Left renal cortex interstitium (tissue), 4 donors: Measurements from ENCODE around the gene FAM161B. TPM values are rescaled to one million over a fixed set of nuclear protein-coding genes. Genes with fewer than 3 reads are reported as not detected.
"Not testable (repeated sequence)": the region's sequence is repeated elsewhere in the genome, so short reads cannot be mapped to it uniquely, and the experiment has no call there.

Source experiments
- DNase-seq, 4 donors: peaks; one replicate each; pipeline ENCODE4 v3.0.0-alpha.2; 2013; ENCODE audit warnings: low read depth in 4 of 4, low spot score in 2 of 4, missing footprints in 1 of 4
- polyA plus RNA-seq, 4 donors: library from polyadenylated mRNA; unstranded; fragments of 120-200 nt; gene quantifications; one replicate each; pipeline ENCODE4 v1.2.1, GENCODE V29; 2013; ENCODE audit not compliant: insufficient read length in 4 of 4

The FAM161B gene, protein sequence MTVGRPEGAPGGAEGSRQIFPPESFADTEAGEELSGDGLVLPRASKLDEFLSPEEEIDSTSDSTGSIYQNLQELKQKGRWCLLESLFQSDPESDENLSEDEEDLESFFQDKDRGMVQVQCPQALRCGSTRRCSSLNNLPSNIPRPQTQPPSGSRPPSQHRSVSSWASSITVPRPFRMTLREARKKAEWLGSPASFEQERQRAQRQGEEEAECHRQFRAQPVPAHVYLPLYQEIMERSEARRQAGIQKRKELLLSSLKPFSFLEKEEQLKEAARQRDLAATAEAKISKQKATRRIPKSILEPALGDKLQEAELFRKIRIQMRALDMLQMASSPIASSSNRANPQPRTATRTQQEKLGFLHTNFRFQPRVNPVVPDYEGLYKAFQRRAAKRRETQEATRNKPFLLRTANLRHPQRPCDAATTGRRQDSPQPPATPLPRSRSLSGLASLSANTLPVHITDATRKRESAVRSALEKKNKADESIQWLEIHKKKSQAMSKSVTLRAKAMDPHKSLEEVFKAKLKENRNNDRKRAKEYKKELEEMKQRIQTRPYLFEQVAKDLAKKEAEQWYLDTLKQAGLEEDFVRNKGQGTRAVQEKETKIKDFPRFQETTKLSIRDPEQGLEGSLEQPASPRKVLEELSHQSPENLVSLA
- polyA plus RNA-seq = 10 to 100 TPM; 12.1 to 16.2 (median 14.3) TPM

DNA sequence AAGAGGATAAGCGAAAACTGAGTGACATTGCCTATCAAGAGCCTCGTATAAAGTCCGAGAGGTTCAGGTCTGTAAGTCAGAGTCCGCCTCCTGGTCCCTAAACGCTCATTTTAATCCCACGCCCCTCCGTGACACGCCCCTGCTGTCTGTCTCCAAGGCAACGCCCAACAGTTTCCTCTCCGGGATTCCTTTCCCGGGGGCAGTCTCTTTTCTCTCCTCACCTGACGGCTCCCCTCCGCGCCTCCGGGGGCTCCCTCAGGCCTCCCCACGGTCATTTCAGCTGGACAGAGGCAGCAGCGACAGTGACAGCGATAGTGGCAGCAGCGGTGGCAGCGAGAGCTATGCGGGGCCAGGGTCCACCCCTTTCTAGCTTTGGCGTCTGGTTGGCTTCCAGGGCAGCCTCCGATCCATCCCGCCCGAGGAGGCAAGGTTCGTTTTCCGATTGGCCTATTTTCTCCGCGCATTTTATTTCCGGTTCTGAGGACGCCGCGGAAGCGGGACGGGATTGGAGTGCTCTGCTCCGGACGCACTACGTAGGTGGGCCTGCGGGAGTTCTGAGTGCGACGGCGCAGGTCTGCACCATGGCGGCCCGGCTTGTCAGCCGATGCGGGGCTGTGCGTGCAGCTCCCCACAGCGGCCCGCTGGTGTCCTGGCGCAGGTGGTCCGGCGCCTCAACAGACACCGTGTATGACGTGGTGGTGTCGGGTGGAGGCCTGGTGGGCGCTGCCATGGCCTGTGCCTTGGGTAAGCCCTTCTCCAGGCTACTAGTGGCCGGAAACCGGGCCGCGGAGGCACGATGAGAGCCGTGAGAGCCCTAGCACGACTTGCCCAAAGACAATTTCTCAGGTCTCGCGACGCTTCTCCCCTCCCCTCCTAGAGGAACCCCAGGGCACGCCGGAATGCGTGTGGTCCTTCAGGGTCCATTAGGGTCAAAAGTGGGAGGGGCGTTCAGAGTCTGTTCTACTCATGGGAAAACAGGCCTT lies at the start of gene FAM161B, which contains the start of gene COQ6:
Gene FAM161B, minus strand, starts transcription at position 343 of the 983 bp plus-strand sequence. Its CDS starts 68 bp downstream, at position 275.
Gene COQ6, plus strand, starts transcription at position 551 of the 983 bp plus-strand sequence. Its CDS starts 31 bp downstream, at position 582.
- DNase-seq = peak; percentile 87 to 97 (median 94)

DNA sequence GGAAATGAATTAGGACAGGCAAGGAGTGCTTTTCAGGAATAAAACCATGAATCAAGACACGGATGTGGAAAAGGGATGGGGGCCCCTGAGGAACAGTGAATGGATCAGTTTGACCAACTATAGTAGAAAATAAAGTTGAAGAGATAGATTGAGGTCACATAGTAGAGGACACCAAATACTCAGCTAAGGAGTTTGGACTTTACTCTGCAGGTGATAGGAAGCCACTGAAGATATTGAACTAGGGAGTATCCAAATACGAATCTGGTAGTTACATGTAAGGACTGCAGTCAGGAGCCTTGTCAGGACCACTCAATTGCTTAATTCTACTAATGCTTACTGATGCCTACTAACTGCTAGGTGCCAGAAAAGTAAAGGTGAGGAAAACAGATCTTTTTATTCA lies 48.8 kb upstream of the FAM161B start:
- no peak for DNase-seq

DNA sequence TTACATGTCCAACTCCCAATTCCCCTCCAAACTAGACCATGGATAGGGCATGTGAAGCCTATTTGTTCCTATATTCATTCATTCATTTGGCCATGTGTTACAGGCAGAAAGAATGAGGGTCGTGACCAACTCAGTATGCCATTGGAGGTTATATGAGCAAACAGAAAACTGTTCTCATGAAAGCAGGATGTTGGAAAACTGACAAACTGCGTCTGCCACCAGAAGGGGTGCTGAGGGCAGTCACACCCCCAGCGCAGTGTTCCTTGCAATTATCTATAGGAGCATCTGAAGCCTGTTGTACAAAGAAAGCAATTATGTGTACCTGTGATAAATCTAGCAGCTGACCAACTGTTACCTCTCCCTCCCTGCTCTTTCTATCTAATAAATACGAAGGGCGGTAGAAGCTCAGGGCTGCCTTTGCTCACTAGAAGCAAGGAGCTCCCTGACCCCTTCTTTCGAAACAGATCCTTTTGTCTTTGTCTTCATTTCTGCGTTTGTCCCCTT lies 48.1 kb upstream of the FAM161B start:
- no peak for DNase-seq

DNA sequence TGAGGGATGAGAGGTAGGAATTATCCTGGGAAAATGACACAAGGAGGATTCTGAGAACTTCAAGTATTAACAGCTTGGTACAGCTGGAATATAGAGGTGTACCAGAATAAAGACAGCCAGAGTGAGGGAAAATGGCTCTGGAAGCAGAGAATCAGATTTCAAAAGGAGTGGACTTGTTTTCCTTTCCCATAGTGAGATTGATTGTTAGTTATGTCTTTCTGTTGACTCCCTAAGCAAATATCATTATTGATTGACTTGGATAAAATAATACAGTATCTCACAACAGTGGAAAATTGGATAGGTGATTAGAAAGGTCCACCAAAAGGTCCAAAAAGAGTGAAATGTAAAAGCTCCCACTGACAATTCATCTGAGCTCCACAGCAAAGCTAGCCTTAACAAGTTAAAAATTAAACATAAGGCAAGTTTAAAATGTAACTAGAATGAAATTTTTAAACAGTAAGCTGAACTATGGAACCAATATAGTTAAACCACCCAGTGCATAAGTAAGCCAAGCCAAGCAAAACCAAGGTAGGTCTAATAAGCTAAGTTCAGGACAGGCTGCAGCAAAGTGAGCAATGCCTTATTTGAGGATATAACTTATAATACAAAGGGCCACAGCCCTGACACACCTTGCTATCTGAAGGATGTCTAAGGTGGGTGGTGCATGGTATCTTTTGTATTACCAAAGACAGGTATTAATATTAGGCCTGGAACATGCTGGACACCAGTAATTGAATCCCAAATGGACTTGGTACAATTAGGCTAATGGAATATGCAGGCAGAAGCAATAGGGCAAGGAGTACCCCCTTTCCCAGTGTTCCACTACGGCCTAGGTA lies 47.4 kb upstream of the FAM161B start:
- no peak for DNase-seq

DNA sequence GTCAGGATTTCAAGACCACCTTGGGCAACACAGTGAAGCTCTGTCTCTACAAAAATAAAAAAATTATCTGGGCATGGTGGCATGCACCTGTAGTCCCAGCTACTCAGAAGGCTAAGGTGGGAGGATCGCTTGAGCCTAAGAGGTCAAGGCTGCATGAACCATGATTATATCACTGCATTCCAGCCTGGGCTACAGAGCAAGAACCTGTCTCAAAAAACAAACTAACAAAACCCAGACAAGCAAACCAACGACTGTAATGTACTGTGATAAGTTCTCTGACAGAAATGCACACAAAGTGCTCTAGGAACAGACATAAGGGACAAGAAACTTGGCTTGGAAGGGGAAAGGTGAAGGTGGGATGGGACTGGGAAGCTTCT lies 46.8 kb upstream of the FAM161B start:
- DNase-seq = no peak

DNA sequence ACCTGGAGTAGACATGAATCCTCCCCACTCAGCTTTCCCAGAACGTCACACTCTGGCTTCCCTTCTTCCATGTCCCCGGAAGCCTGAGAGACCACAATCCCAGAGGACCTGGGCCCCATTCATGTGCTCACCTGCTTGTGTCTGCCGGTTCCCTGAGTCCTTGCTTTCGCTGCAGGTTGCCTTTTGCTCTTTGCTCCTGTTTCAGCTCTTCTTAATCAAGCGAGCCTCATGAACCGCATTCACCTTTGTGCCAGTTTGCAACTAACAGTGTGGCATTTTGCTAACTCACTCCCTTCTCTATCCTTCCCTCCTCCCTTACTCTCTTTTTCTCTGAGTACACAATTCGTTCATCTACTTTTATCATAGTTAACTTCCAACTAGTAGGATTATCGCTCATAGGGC lies 46.1 kb upstream of the FAM161B start:
- no peak for DNase-seq

DNA sequence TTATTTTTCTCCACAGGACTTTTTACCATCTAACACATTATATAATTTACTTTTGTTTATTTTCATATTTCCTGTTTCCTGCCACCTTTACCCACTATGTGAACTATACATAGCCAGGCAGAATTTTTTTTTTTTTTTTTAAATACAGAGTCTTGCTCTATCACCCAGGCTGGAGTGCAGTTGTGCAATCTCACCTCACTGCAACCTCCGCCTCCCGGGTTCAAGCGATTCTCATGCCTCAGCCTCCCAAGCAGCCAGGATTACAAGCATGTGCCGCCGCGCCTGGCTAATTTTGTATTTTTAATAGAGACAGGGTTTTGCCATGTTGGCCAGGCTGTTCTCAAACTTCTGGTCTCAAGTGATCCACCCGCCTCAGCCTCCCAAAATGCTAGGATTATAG lies 45.0 kb upstream of the FAM161B start:
- DNase-seq = not testable (repeated sequence)

DNA sequence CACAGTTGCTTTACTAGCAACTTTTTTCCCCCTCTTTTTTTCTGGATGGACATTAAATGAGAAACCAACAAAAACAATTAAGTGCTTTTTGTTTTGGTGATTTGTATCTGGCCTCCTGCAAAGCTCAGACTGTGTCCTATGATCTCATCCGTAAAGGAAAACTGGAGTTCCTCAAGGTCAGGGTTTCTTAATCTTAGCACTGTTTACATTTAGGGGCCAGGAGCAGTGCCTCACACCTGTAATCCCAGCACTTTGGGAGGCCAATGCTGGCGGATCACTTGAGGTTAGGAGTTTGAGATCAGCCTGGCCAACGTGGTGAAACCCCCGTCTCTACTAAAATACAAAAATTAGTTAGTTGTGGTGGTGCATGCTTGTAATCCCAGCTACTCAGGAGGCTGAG lies 41.2 kb upstream of the FAM161B start:
- DNase-seq = no peak

DNA sequence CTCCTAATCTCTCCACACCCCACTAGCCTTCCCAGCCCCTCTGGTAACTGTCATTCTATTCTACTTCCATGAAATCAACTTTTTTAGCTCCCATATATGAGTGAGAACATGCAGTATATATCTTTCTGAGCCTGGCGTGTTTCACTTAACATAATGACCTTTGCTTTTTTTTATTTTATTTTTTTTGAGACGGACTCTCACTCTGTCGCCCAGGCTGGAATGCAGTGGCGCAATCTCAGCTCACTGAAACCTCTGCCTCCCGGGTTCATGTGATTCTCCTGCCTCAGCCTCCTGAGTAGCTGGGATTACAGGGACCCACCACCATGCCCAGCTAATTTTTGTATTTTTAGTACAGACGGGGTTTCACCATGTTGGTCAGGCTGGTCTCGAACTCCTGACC lies 38.8 kb upstream of the FAM161B start:
- DNase-seq = not testable (repeated sequence)

DNA sequence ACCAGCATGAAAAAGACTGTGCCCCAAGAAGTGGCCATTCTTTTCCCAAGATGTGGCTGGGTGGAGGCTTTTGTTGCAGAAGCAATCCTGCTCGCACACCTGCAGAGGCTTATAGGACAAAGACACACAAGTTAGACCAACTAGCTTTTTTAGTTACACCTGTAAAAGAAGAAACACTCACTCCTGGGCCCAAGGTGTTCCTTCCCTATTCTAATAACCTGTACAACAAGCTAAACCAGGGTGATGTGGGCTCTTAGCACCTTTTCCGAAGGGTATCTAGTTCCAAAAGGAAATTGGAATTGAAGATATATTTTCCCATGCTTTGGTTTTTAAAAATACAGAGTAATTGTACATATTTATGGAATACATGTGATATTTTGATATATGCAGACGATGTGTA lies 38.2 kb upstream of the FAM161B start:
- no peak for DNase-seq

DNA sequence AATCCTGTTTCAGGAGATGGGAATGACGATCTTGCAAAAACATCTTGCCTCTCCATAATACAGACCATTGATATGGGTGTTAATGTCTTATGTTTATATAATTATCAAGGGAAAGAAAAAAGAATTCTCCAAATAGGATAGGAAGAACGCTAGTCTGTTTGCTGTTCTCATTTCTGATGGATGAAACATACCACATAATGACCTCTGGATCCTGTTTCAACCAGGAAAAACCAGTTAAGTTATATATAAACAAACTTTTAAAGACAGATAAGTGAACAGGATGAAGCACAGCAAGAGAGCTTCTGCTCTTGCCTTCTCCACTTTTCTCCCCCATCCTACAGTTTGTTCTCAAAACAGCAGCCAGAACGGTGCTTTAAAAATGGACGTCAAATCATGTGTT lies 28.0 kb upstream of the FAM161B start:
- no peak for DNase-seq

DNA sequence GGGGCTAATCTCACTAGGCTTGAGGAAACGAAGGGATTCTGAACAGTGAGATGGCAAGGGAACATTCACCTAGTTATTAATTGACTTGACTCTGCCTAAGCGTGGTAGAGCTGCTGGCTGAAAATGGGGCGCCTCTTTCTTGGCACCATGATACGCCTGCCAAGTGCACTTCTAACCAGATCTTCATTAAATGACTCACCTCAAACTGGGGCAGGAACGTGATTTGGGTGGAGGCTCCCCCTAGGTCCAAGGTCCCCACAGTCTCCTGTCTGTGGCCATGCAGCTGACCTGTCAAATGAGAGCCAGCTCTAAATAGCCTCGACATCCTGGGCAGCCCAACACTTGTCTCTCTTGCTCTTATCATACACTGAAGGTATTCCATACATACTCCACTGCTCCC lies 26.2 kb upstream of the FAM161B start:
- no peak for DNase-seq

DNA sequence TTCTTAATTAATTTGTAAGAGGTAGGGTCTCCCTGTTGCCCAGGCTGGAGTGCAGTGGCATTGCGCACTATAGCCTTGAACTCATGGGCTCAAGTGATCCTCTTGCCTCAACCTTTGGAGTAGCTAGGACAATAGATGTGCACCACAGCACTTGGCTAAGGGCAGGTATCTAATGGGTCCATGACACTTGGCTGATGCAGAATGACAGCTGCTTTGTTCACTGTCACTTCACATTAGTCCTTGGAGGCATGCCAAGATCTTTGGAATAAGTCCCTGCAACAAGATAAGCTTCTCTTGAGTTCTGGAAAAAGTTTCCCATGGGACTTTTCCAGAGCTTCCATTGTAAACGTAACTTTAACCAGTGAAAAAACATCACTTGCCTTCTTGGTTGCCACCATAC lies 23.6 kb upstream of the FAM161B start:
- no peak for DNase-seq

DNA sequence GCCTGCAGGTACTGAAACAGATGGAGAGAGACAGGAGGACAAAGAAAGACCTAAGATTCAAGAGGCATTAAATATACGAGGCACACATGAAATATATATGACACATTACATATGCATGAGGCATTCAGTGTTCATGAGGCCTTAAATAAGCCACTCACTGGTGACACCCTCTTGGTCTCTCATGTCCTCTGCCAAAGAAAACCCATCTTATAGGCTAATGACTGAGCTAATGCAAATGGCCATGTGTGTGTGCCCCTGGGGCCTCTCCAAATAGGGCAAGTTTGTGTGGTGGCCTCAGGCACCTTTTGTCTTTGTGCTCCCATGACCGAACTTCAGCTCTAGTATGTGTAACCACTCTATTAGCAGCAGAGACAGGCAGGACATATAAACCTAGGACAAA lies 19.0 kb upstream of the FAM161B start:
- no peak for DNase-seq

DNA sequence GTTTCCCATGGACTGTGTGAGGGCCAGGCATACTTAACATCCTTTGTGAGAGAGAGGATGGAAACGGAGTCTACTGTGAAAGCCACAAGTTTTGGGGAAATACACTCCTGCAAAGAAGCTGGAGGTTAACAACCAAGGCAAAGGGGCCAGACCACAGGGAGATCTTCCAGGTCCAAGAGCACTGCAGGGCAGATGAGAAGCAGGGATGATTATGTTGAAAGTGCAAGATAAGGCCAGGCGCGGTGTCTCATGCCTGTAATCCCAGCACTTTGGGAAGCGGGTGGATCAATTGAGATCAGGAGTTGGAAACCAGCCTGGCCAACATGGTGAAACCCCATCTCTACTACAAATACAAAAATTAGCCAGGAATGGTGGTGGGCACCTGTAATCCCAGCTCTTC lies 15.3 kb upstream of the FAM161B start:
- DNase-seq = no peak

DNA sequence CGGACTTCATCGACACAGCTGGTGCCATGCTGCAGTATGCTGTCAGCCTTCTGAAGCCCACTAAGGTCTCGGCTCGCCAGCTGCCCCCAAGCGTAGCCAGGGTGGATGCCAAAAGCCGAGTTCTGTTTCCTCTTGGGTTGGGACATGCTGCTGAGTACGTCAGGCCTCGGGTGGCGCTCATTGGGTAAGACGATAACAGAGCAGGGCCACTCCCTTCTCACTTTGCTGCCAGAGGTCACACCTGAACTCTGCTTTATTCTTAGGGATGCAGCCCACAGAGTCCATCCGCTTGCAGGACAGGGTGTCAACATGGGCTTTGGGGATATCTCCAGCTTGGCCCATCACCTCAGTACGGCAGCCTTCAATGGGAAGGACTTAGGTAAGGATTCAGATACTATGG lies 11.3 kb upstream of the FAM161B start:
- DNase-seq = no peak

DNA sequence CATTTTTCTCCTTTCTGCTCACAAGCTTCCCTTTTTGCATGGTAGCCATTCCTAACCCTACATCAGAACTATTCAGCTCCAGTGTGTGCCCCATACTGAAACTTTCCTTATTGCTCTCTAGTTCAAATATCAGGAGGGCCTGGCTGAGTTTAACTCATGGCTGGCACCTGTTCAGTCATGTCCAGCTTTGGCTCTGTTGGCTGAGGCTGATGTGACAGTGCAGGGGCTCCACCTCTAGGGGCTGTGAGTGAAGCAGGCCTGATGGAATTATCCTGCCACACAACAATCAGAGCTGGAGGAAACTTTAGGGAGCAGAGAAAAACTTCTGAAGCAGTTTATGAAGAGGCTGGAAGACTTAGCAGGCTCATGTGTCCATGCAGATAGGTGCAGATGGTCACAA lies 8.7 kb upstream of the FAM161B start:
- no peak for DNase-seq

DNA sequence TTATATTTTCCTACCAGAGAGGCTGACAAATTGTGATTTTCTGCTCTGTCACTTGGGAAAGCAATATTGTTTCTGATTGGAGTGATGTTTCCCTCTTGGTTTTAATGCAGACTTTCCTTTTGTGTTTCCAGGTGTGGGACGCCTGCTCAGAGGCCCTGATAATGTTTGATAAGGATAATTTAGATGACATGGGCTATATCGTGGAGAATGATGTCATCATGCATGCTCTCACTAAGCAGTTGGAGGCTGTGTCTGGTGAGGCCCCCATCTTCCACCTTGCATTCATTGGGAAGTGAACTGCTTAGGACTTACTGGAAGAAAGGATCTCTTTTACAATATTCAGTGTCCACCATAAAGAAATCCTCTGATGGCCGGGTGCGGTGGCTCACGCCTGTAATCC lies 5.8 kb upstream of the FAM161B start:
- DNase-seq = no peak

DNA sequence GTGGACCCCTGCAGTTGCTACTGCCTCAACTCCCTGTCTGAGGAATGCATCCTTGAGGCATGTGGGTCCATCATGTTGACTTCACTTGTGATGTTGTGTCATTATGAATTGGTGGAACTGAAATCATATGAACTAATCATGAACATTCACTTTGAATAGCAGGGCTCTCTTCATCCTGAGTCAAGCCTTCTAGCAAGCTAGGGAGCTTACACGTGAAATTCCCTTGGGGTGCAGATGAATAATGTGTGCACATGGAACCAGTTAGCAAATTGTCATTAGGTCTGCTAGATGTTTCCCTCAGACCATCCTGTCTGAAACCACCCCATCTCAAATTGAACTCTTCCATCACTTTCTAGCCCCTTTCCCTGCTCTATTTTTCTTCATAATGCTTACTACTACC lies 3.8 kb upstream of the FAM161B start:
- DNase-seq = no peak

DNA sequence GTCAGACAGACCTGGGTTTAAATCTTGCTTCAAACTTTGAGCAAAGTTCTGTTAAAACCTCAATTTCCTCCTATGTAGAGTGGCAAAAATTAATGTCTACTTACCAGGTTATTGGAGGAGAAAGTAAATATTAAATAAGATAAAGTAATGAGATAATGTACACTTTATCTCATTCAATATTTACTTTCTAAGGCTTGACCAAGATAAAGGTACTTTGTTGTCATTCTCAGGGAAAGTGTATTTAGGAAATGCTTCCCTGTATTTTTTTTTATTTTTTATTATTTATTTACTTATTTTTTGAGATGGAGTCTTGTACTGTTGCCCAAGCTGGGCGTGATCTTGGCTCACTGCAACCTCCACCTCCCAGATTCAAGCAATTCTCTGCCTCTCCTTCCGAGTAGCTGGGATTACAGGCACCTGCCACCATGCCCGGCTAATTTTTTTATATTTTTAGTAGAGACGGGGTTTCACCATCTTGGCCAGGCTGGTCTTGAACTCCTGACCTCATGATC lies 4.7 kb downstream of the FAM161B start:
- DNase-seq = no peak
